WTC11 (cell line): ENCODE data around the gene PI4KA. TPM values are rescaled to one million over a fixed set of nuclear protein-coding genes. Genes with fewer than 3 reads are reported as not detected.

Source experiments
- ATAC-seq: fragments of 200-7000 bp; cut with Tn5 transposase; 2 replicates; pipeline ENCODE4 v1.10.0; 2021; ENCODE audit warnings: mild to moderate bottlenecking, moderate library complexity
- CTCF ChIA-PET: fragments of 300-600 bp; sonication (Branson Sonifier 250); formaldehyde crosslinking; loops from one replicate; lab custom pipeline; 2021; ENCODE audit warnings: antibody characterized with exemption; lab: Charles Lee
- POLR2A ChIA-PET: fragments of 350-600 bp; sonication (Branson Sonifier 250); formaldehyde crosslinking; loops from one replicate; lab custom pipeline; 2021; ENCODE audit warnings: antibody characterized with exemption; lab: Charles Lee
- DNase-seq: peaks from one replicate; pipeline ENCODE4 v3.0.0; 2021; ENCODE audit warnings: low spot score
- H3K27ac Mint-ChIP-seq: 2 replicates; pipeline ENCODE4 v1.8.0; 2021; ENCODE audit warnings: mixed read lengths
- H3K27me3 Mint-ChIP-seq: 2 replicates; pipeline ENCODE4 v1.8.0; 2021; ENCODE audit warnings: low read depth, mild to moderate bottlenecking, moderate library complexity, mixed read lengths
- H3K36me3 Mint-ChIP-seq: 2 replicates; pipeline ENCODE4 v1.8.0; 2021; ENCODE audit warnings: mixed read lengths
- H3K4me1 Mint-ChIP-seq: 2 replicates; pipeline ENCODE4 v1.8.0; 2022; ENCODE audit warnings: mixed read lengths
- H3K4me3 Mint-ChIP-seq: 2 replicates; pipeline ENCODE4 v1.8.0; 2021; ENCODE audit warnings: mild to moderate bottlenecking, moderate library complexity, mixed read lengths
- H3K9me3 Mint-ChIP-seq: 2 replicates; pipeline ENCODE4 v1.8.0; 2021; ENCODE audit warnings: mixed read lengths
- ELF4 ChIP-seq: sonication (generic); formaldehyde crosslinking; IDR thresholded peaks from 2 replicates; pipeline ENCODE4 v1.8.1; 2022; ENCODE audit warnings: low read depth, mild to moderate bottlenecking, moderate library complexity, missing genetic modification reagents
- FOXJ3 ChIP-seq: sonication (generic); formaldehyde crosslinking; IDR thresholded peaks from 2 replicates; pipeline ENCODE4 v1.9.0; 2021; ENCODE audit warnings: missing genetic modification reagents, mild to moderate bottlenecking, borderline replicate concordance
- FOXK1 ChIP-seq: sonication (generic); formaldehyde crosslinking; IDR thresholded peaks from 2 replicates; pipeline ENCODE4 v1.8.0; 2022; ENCODE audit warnings: mild to moderate bottlenecking, moderate library complexity, missing genetic modification reagents
- JAZF1 ChIP-seq: fragments of 250-450 bp; sonication (Bioruptor Pico); IDR thresholded peaks from 2 replicates; pipeline ENCODE4 v1.9.0; 2021; ENCODE audit warnings: moderate library complexity, mild to moderate bottlenecking, inconsistent platforms
- NR2C2 ChIP-seq: sonication (generic); formaldehyde crosslinking; IDR thresholded peaks from 2 replicates; pipeline ENCODE4 v1.8.0; 2022; ENCODE audit warnings: mild to moderate bottlenecking, missing genetic modification reagents
- NR3C1 ChIP-seq: sonication (generic); formaldehyde crosslinking; conservative IDR thresholded peaks from 2 replicates; pipeline ENCODE4 v1.8.1; 2023; ENCODE audit warnings: low read depth, mild to moderate bottlenecking, missing genetic modification reagents
- PRRX2 ChIP-seq: fragments of 250-450 bp; sonication (Bioruptor Pico); IDR thresholded peaks from 2 replicates; pipeline ENCODE4 v1.8.0; 2021; ENCODE audit warnings: mild to moderate bottlenecking
- SMAD3 ChIP-seq: sonication (generic); formaldehyde crosslinking; IDR thresholded peaks from 2 replicates; pipeline ENCODE4 v1.8.0; 2022; ENCODE audit warnings: missing genetic modification reagents, mild to moderate bottlenecking, borderline replicate concordance
- SP1 ChIP-seq: sonication (generic); formaldehyde crosslinking; conservative IDR thresholded peaks from 2 replicates; pipeline ENCODE4 v1.8.1; 2022; ENCODE audit warnings: missing genetic modification reagents
- ZBTB21 ChIP-seq: sonication (generic); formaldehyde crosslinking; IDR thresholded peaks from 2 replicates; pipeline ENCODE4 v1.8.1; 2023; ENCODE audit warnings: mild to moderate bottlenecking, missing genetic modification reagents, borderline replicate concordance
- ZNF138 ChIP-seq: sonication (generic); formaldehyde crosslinking; conservative IDR thresholded peaks from 2 replicates; pipeline ENCODE4 v1.8.1; 2022; ENCODE audit warnings: mild to moderate bottlenecking, moderate library complexity, missing genetic modification reagents
- ZNF423 ChIP-seq: fragments of 250-450 bp; sonication (Bioruptor Pico); IDR thresholded peaks from 2 replicates; pipeline ENCODE4 v2.1.2; 2022; ENCODE audit warnings: mild to moderate bottlenecking, moderate library complexity
- total RNA-seq: library from RNA; stranded (reverse); gene quantifications from 3 replicates; pipeline ENCODE4 v1.2.3, GENCODE V29; 2021
- TF ChIP-seq, protein P1 (sequence below): fragments of 250-450 bp; sonication (Bioruptor Pico); IDR thresholded peaks from 2 replicates; pipeline ENCODE4 v1.9.0; 2021; ENCODE audit warnings: mild to moderate bottlenecking
- TF ChIP-seq, protein P2 (sequence below): sonication (generic); formaldehyde crosslinking; IDR thresholded peaks from 2 replicates; pipeline ENCODE4 v1.8.1; 2022; ENCODE audit warnings: low read depth, mild to moderate bottlenecking, moderate library complexity, missing genetic modification reagents, borderline replicate concordance
- TF ChIP-seq, protein P3 (sequence below): fragments of 250-450 bp; sonication (Bioruptor Pico); IDR thresholded peaks from 2 replicates; pipeline ENCODE4 v1.9.0; 2021; ENCODE audit warnings: mild to moderate bottlenecking, borderline replicate concordance
- TF ChIP-seq, protein P4 (sequence below): sonication (generic); formaldehyde crosslinking; IDR thresholded peaks from 2 replicates; pipeline ENCODE4 v1.8.0; 2022; ENCODE audit warnings: mild to moderate bottlenecking, missing genetic modification reagents
- TF ChIP-seq, protein P5 (sequence below): sonication (generic); formaldehyde crosslinking; IDR thresholded peaks from 2 replicates; pipeline ENCODE4 v1.8.1; 2023; ENCODE audit warnings: mild to moderate bottlenecking, missing genetic modification reagents
- TF ChIP-seq, protein P6 (sequence below): fragments of 250-450 bp; sonication (Bioruptor Pico); conservative IDR thresholded peaks from 2 replicates; pipeline ENCODE4 v1.9.0; 2021; ENCODE audit warnings: mild to moderate bottlenecking
- TF ChIP-seq, protein P7 (sequence below): sonication (generic); formaldehyde crosslinking; IDR thresholded peaks from 2 replicates; pipeline ENCODE4 v1.8.0; 2023; ENCODE audit warnings: missing genetic modification reagents

The PI4KA gene
- total RNA-seq, 1 experiment from 2014 or later, result 45.5 TPM

DNA sequence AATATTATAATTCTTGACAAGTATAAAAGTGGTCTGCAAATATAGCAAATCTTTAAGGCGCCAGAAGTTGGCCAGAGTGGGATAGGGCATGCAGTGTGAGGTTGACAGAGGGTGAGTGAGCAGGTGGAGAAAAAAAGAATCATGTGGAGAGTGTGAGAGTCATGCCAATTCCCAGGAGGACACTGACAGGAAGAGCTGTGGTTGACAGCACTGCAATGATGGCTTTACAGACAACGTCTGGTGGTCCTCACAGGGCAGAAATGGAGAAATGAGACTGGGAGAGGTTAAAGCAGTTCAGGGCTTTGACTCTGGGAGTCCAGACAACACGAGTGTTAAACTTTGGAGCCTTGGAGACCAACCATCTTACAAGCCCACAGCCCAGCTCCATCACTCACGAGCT, 49.8 kb downstream of the PI4KA start (continued):
- TF ChIP-seq, protein P1, sequence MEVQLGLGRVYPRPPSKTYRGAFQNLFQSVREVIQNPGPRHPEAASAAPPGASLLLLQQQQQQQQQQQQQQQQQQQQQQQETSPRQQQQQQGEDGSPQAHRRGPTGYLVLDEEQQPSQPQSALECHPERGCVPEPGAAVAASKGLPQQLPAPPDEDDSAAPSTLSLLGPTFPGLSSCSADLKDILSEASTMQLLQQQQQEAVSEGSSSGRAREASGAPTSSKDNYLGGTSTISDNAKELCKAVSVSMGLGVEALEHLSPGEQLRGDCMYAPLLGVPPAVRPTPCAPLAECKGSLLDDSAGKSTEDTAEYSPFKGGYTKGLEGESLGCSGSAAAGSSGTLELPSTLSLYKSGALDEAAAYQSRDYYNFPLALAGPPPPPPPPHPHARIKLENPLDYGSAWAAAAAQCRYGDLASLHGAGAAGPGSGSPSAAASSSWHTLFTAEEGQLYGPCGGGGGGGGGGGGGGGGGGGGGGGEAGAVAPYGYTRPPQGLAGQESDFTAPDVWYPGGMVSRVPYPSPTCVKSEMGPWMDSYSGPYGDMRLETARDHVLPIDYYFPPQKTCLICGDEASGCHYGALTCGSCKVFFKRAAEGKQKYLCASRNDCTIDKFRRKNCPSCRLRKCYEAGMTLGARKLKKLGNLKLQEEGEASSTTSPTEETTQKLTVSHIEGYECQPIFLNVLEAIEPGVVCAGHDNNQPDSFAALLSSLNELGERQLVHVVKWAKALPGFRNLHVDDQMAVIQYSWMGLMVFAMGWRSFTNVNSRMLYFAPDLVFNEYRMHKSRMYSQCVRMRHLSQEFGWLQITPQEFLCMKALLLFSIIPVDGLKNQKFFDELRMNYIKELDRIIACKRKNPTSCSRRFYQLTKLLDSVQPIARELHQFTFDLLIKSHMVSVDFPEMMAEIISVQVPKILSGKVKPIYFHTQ, result no peak

DNA sequence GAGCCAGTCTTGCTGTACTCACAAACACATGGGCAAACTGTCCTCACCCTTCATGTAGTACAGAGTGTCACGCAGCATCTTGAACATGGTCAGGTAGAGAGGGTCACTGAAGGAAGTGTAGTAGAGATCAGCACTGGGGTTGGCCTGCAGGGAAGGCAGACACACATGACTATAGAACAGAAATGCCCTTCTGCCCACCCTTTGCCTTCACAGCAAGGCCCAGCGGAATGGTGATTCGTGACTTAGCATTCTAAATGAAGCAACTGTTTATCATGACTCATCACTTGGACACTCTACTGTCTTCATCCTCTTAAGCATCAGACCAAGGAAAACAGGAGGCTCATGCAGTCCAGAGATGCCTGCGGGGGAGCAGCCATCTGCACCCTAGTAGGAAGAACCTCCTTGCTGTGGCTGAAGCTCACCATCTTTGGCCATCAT, 51.3 kb downstream of the PI4KA start:
- ChIA-PET POLR2A (interaction anchor here (0.6 kb wide), 1 partner anchor 30 kb away, joined by 3 read pairs; no protein-coding TSS in a partner anchor), CTCF (interaction anchor here (2.5 kb wide), 1 partner anchor 14 kb away, joined by 8 read pairs; no protein-coding TSS in a partner anchor)
- Mint-ChIP-seq H3K9me3 (no peaks in the 10 kb centered on the region), H3K4me3 (no peak overlapping the region), H3K4me1 (no peaks in the 10 kb centered on the region), H3K27me3 (no peaks in the 10 kb centered on the region), H3K27ac (no peak overlapping the region), H3K36me3 (peaks cover 26% of the 10 kb centered on the region)
- ATAC-seq (no peak), DNase-seq (no peak)
- TF ChIP-seq ELF4 (CRISPR knock-in tag) (no peak), ZNF138 (no peak), FOXK1 (CRISPR knock-in tag) (no peak), NR2C2 (CRISPR knock-in tag) (no peak), JAZF1 (CRISPR knock-in tag) (no peak), ZBTB21 (CRISPR knock-in tag) (no peak), FOXJ3 (CRISPR knock-in tag) (no peak), SMAD3 (no peak)

DNA sequence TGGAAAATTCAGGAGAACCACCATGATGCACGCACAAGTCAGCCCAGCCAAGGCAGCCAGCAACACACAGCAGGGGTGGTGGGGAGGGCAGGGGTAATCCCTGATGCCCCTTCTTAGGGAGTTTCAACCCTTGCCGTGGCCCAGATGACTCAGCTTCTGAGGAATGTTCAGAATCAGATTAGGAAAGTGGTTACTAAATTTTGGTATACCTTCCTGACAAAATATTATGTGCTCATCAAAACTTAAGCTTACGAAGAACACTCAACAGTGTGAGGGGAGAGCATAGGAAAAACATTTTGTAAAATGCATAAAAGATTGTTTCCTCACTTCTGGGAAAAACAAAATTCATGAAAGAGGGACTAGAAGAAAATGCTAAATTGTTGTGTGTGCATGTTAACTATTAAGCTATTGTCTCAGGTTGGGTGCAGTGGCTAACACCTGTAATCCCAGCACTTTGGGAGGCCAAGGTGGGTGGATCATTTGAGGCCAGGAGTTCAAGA, 52.6 kb downstream of the PI4KA start:
- Mint-ChIP-seq H3K4me1 (no peaks in the 10 kb centered on the region), H3K4me3 (no peak overlapping the region), H3K27ac (no peak overlapping the region), H3K9me3 (no peaks in the 10 kb centered on the region), H3K27me3 (no peaks in the 10 kb centered on the region), H3K36me3 (peaks cover 27% of the 10 kb centered on the region)
- ATAC-seq (no peak), DNase-seq (no peak)
- CTCF ChIA-PET, result interaction anchor here (0.9 to 2.5 kb wide), 2 partner anchors 12 to 22 kb away, joined by 4 to 8 read pairs; no protein-coding TSS in a partner anchor
- POLR2A ChIA-PET, result no interaction called here
- TF ChIP-seq NR3C1 (CRISPR knock-in tag) (no peak), ZBTB21 (CRISPR knock-in tag) (no peak), PRRX2 (CRISPR knock-in tag) (no peak), ZNF423 (CRISPR knock-in tag) (no peak), SP1 (CRISPR knock-in tag) (no peak)
- TF ChIP-seq, protein P2, sequence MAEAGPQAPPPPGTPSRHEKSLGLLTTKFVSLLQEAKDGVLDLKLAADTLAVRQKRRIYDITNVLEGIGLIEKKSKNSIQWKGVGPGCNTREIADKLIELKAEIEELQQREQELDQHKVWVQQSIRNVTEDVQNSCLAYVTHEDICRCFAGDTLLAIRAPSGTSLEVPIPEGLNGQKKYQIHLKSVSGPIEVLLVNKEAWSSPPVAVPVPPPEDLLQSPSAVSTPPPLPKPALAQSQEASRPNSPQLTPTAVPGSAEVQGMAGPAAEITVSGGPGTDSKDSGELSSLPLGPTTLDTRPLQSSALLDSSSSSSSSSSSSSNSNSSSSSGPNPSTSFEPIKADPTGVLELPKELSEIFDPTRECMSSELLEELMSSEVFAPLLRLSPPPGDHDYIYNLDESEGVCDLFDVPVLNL (CRISPR knock-in tag), result no peak
- TF ChIP-seq, protein P3, sequence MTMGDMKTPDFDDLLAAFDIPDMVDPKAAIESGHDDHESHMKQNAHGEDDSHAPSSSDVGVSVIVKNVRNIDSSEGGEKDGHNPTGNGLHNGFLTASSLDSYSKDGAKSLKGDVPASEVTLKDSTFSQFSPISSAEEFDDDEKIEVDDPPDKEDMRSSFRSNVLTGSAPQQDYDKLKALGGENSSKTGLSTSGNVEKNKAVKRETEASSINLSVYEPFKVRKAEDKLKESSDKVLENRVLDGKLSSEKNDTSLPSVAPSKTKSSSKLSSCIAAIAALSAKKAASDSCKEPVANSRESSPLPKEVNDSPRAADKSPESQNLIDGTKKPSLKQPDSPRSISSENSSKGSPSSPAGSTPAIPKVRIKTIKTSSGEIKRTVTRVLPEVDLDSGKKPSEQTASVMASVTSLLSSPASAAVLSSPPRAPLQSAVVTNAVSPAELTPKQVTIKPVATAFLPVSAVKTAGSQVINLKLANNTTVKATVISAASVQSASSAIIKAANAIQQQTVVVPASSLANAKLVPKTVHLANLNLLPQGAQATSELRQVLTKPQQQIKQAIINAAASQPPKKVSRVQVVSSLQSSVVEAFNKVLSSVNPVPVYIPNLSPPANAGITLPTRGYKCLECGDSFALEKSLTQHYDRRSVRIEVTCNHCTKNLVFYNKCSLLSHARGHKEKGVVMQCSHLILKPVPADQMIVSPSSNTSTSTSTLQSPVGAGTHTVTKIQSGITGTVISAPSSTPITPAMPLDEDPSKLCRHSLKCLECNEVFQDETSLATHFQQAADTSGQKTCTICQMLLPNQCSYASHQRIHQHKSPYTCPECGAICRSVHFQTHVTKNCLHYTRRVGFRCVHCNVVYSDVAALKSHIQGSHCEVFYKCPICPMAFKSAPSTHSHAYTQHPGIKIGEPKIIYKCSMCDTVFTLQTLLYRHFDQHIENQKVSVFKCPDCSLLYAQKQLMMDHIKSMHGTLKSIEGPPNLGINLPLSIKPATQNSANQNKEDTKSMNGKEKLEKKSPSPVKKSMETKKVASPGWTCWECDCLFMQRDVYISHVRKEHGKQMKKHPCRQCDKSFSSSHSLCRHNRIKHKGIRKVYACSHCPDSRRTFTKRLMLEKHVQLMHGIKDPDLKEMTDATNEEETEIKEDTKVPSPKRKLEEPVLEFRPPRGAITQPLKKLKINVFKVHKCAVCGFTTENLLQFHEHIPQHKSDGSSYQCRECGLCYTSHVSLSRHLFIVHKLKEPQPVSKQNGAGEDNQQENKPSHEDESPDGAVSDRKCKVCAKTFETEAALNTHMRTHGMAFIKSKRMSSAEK (CRISPR knock-in tag), result no peak
- TF ChIP-seq, protein P4, sequence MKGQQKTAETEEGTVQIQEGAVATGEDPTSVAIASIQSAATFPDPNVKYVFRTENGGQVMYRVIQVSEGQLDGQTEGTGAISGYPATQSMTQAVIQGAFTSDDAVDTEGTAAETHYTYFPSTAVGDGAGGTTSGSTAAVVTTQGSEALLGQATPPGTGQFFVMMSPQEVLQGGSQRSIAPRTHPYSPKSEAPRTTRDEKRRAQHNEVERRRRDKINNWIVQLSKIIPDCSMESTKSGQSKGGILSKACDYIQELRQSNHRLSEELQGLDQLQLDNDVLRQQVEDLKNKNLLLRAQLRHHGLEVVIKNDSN, result no peak
- TF ChIP-seq, protein P5, sequence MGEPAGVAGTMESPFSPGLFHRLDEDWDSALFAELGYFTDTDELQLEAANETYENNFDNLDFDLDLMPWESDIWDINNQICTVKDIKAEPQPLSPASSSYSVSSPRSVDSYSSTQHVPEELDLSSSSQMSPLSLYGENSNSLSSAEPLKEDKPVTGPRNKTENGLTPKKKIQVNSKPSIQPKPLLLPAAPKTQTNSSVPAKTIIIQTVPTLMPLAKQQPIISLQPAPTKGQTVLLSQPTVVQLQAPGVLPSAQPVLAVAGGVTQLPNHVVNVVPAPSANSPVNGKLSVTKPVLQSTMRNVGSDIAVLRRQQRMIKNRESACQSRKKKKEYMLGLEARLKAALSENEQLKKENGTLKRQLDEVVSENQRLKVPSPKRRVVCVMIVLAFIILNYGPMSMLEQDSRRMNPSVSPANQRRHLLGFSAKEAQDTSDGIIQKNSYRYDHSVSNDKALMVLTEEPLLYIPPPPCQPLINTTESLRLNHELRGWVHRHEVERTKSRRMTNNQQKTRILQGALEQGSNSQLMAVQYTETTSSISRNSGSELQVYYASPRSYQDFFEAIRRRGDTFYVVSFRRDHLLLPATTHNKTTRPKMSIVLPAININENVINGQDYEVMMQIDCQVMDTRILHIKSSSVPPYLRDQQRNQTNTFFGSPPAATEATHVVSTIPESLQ, result no peak
- TF ChIP-seq, protein P6, sequence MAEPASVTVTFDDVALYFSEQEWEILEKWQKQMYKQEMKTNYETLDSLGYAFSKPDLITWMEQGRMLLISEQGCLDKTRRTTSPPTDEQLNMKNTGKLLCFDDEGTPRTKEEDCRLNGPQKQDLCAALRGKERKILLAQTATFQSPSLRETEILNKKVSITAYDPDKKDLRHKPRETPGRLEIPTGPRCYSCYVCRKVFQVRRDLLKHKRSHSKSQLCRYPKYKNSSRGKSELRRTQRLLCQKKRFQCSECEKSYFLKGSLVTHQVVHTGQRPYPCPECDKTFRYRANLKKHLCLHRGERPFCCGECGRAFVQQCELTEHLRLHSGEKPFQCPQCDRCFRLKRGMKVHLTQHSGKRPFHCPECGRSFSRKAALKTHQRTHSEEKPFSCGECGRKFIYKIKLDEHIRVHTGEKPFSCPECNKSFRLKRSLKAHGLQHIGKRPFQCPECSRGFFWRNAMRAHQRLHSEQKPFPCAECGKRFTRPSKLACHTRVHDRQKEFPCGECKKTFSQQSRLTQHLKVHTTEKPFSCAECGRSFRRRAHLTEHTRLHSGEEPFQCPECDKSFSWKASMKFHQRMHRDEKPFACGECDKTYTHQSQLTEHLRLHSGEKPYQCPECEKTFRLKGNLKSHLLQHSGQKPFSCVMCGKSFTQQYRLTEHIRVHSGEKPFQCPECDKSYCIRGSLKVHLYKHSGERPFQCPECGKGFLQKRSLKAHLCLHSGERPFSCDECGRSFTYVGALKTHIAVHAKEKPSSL (CRISPR knock-in tag), result no peak
- TF ChIP-seq, protein P7, sequence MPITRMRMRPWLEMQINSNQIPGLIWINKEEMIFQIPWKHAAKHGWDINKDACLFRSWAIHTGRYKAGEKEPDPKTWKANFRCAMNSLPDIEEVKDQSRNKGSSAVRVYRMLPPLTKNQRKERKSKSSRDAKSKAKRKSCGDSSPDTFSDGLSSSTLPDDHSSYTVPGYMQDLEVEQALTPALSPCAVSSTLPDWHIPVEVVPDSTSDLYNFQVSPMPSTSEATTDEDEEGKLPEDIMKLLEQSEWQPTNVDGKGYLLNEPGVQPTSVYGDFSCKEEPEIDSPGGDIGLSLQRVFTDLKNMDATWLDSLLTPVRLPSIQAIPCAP (CRISPR knock-in tag), result no peak
